Measurements from ENCODE around the gene DYNLT1.

DYNLT1 gene

DNA sequence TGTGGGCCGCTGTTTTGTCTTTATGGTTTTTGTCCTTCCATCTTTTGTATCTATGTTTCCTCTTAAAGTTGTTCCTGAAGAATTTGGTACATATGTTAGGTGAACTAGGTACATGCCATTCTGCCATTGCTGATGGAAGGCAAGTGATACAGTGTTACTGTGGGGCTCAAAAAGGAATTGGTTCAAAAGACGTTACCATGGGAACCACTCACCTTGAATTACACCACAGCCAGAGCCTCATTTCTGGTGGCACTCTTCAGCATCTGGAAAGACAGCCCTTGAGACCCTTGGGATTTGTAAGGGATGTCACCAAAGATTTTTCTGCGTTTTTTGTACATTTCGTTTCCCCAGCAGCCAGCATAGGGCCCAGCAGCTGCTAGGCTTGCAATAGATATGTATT, 52.7 kb downstream of the DYNLT1 start:
- DNase-seq = no peak

DNA sequence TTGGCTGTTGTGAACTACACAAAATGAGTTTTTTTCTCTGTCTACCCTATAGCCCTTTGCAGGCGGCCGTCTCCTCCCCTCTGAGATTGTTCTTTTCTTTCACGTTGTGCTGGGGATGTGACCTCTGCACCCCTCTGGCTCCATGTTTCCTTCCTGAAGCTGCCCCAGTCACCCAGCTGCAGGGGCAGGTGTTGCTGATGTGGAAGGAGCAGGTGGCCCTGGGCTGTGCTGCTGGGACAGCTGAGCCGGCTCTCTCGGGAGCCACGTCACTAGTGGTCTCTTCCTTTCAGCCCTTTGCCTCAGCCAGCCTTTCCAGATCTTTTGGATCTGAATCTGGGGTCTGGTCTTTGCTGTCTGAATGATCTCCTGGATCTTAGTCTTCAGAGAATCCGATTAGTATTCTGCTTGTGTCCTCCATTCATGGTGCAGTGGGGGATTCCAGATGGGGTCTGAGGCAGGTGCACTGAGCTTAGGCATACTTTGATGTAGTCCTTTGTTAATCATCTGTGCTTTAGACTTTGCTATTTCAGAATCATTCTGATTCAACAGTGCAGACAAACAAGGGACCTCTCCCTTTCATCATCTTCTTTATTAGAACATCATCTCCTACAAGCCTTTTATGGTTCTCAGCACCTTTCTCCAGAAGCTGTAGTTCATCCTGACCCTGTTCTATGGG, 53.3 kb downstream of the DYNLT1 start:
- no peak for DNase-seq

DNA sequence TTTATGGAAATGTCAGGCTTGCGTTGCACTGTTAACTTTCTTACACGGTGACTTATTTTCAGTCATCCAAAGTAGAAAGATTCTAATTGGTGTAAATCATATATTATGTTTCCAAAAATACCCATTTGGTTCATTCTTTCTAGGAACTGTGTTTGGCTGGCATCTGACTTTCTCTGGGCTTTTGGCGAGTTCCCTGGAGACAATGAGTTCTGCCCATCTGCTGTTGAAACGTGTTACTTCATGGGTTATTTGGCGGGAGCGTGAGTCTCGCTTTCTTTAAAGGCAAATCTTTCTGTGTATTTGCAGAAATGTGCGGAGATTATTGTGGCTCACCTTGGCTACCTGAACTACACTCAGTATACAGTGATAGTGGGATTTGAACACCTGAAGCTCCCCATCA, 55.2 kb downstream of the DYNLT1 start:
- DNase-seq = no peak

- no peak for DNase-seq
These were observed 57.9 kb downstream of the DYNLT1 start for GRCh38 chr6:158586652-158587051.

Data from DMS153 (cell line).